HepG2 (cell line): Measurements from ENCODE around the gene ATG16L1. TPM values are rescaled to one million over a fixed set of nuclear protein-coding genes. Genes with fewer than 3 reads are reported as not detected.

ENCODE experiments used
- ATAC-seq: fragments of 200-7000 bp; cut with Tn5 transposase; 3 replicates; pipeline ENCODE4 v1.9.1; 2020; ENCODE audit warnings: mild to moderate bottlenecking, moderate library complexity
- BruUV-seq: library from RNA; stranded (reverse); fragments of 400-500 nt; replicated peaks from 2 replicates; lab custom pipeline; 2021; lab: Mats Ljungman, UMichigan
- CTCF ChIA-PET: fragments of 300-600 bp; formaldehyde crosslinking; extraction: SDS; loops from one replicate; lab custom pipeline; 2021; ENCODE audit warnings: low total read pairs, inconsistent platforms, low intra/inter-chr PET ratio; lab: Yijun Ruan, JAX
- POLR2A ChIA-PET: fragments of 350-600 bp; sonication (Branson Sonifier 250); formaldehyde crosslinking; loops from one replicate; lab custom pipeline; 2020; ENCODE audit warnings: antibody characterized with exemption, inconsistent platforms; lab: Yijun Ruan, JAX
- DNase-seq: peaks from one replicate; pipeline ENCODE4 v3.0.0-alpha.2; 2015; ENCODE audit warnings: low spot score
- FAIRE-seq: peaks from 3 replicates; lab custom pipeline; 2011; peaks lifted over from hg19 to GRCh38; lab: Jason Lieb, UNC
- H2AFZ ChIP-seq: one replicate; pipeline ENCODE4 v1.6.1; 2011; ENCODE audit warnings: low read length, inconsistent platforms
- H3K27ac ChIP-seq: fragments of 300-600 bp; 3 replicates; pipeline ENCODE4 v1.8.0; 2011; ENCODE audit warnings: mixed run types, mild to moderate bottlenecking, mixed read lengths, low read length, inconsistent platforms; ENCODE audit not compliant: insufficient read depth; ENCODE audit errors: extremely low read length
- H3K27me3 ChIP-seq, 2 experiments: fragments of 200-600 bp in 1 of 2; 2 replicates in 1 of 2; 3 replicates in 1 of 2; pipeline versions ENCODE4 v1.6.0 to v1.8.0; 2011; ENCODE audit warnings: low read length in 2 of 2, mild to moderate bottlenecking in 2 of 2, moderate library complexity in 2 of 2, inconsistent platforms in 1 of 2; ENCODE audit not compliant: insufficient read depth in 2 of 2, control insufficient read depth in 1 of 2
- H3K36me3 ChIP-seq, 2 experiments: fragments of 200-600 bp in 1 of 2; replicated peaks in 1 of 2; 2 replicates in 1 of 2; 3 replicates in 1 of 2; pipeline versions ENCODE4 v1.5.1 to v1.8.0; 2011; ENCODE audit warnings: low read length in 2 of 2, inconsistent platforms in 1 of 2; ENCODE audit not compliant: insufficient read depth in 2 of 2, control insufficient read depth in 1 of 2
- H3K4me1 ChIP-seq: 2 replicates; pipeline ENCODE4 v1.5.1; 2012; ENCODE audit warnings: low read length, inconsistent platforms; ENCODE audit not compliant: insufficient read depth
- H3K4me2 ChIP-seq: 2 replicates; pipeline ENCODE4 v1.6.0; 2011; ENCODE audit warnings: low read depth, low read length, inconsistent platforms
- H3K4me3 ChIP-seq, 3 experiments: fragments of 200-600 bp in 1 of 3; sonication (generic), shearing (Covaris generic) in 1 of 3; replicated peaks in 1 of 3; 2 replicates each; pipeline ENCODE4 v1.5.1; 2011 to 2016; ENCODE audit warnings: low read length in 3 of 3, inconsistent platforms in 2 of 3, low read depth in 2 of 3, mild to moderate bottlenecking in 2 of 3, control low read depth in 1 of 3, mixed read lengths in 1 of 3; ENCODE audit not compliant: insufficient read depth in 1 of 3
- H3K79me2 ChIP-seq: one replicate; pipeline ENCODE4 v1.6.1; 2011; ENCODE audit warnings: low read length, inconsistent platforms; ENCODE audit not compliant: insufficient read depth
- H3K9ac ChIP-seq: 2 replicates; pipeline ENCODE4 v1.6.0; 2011; ENCODE audit warnings: mild to moderate bottlenecking, low read depth, low read length, inconsistent platforms; ENCODE audit not compliant: insufficient read depth
- H3K9me3 ChIP-seq: 2 replicates; pipeline ENCODE4 v1.5.1; 2012; ENCODE audit warnings: mild to moderate bottlenecking, low read length
- H4K20me1 ChIP-seq: 2 replicates; pipeline ENCODE4 v1.6.0; 2011; ENCODE audit warnings: inconsistent platforms, mild to moderate bottlenecking, low read length, moderate library complexity; ENCODE audit not compliant: insufficient read depth
- ATF7-NPFF ChIP-seq: sonication (generic); formaldehyde crosslinking; IDR thresholded peaks from 2 replicates; pipeline ENCODE4 v1.8.1; 2023; ENCODE audit warnings: mild to moderate bottlenecking, low read depth, missing genetic modification reagents, moderate library complexity
- EP300 ChIP-seq, 3 experiments: sonication (generic) in 1 of 3; formaldehyde crosslinking in 1 of 3; IDR thresholded peaks; 2 replicates each; pipeline versions ENCODE4 v1.5.1 to v1.6.1; 2011 to 2020; ENCODE audit warnings: low read depth in 2 of 3, low read length in 2 of 3, borderline replicate concordance in 1 of 3, improper control_type of control experiment in 1 of 3, mild to moderate bottlenecking in 1 of 3, missing genetic modification reagents in 1 of 3, moderate library complexity in 1 of 3
- FOSL2 ChIP-seq: sonication (generic); formaldehyde crosslinking; IDR thresholded peaks from 2 replicates; pipeline ENCODE4 v1.4.0; 2020; ENCODE audit warnings: missing genetic modification reagents
- GABPA ChIP-seq, 2 experiments: IDR thresholded peaks; 2 replicates each; pipeline ENCODE4 v1.6.1; 2011 to 2016; ENCODE audit warnings: low read depth in 2 of 2, low read length in 1 of 2, missing biosample characterization in 1 of 2, missing genetic modification characterization in 1 of 2
- HNRNPLL ChIP-seq: fragments of 200-400 bp; formaldehyde crosslinking; IDR thresholded peaks from 2 replicates; pipeline ENCODE4 v1.6.1; 2017; ENCODE audit warnings: mild to moderate bottlenecking, low read depth, low read length; ENCODE audit not compliant: poor library complexity, severe bottlenecking
- IKZF1 ChIP-seq: fragments of 450-650 bp; IDR thresholded peaks from 2 replicates; pipeline ENCODE4 v1.7.1; 2016
- LCORL ChIP-seq, 2 experiments: fragments of 450-650 bp in 1 of 2; sonication (generic) in 1 of 2; formaldehyde crosslinking in 1 of 2; IDR thresholded peaks; 2 replicates each; pipeline versions ENCODE4 v1.5.0 to v1.6.1; 2017 to 2020; ENCODE audit warnings: antibody characterized with exemption in 1 of 2, missing genetic modification reagents in 1 of 2
- RELA ChIP-seq: sonication (generic); formaldehyde crosslinking; IDR thresholded peaks from 2 replicates; pipeline ENCODE4 v1.4.0; 2020; ENCODE audit warnings: missing genetic modification reagents
- SAFB2 ChIP-seq: sonication (generic); formaldehyde crosslinking; IDR thresholded peaks from 2 replicates; pipeline ENCODE4 v1.5.1; 2020; ENCODE audit warnings: missing genetic modification reagents, low read depth, mild to moderate bottlenecking, borderline replicate concordance
- ZNF850 ChIP-seq: sonication (generic); formaldehyde crosslinking; conservative IDR thresholded peaks from 2 replicates; pipeline ENCODE4 v1.9.0; 2021; ENCODE audit warnings: mild to moderate bottlenecking, missing genetic modification reagents
- in situ Hi-C: cut with HindIII; loops from 2 replicates; pipeline ENCODE4 v1.10.0; 2017; ENCODE audit warnings: low pct_unique_long_range_greater_than_20kb; ENCODE audit not compliant: extremely low pct_ligation_motif_present
- intact Hi-C: fragments of 100-400 bp; cut with micrococcal nuclease; formaldehyde crosslinking; loops from one replicate; pipeline ENCODE4 v1.10.0; 2022; ENCODE audit not compliant: unreplicated experiment
- polyA plus RNA-seq, 8 experiments: library from polyadenylated mRNA; depleted of rRNA in 3 of 8; stranded (reverse) in 7 of 8; unstranded in 1 of 8; fragments of >200 nt; fragmentation: Illumina TruSeq in 4 of 8; extraction: Trizol in 4 of 8; gene quantifications; 2 replicates each; pipeline versions ENCODE4 v1.2.1 to v1.2.3, GENCODE V29; 2011 to 2016; ENCODE audit warnings: low read depth in 4 of 8, missing spikeins in 1 of 8, mixed read lengths in 1 of 8; ENCODE audit not compliant: insufficient read depth in 1 of 8
- total RNA-seq, 5 experiments: library from RNA; depleted of rRNA; stranded (reverse); fragments of >200 nt; fragmentation: Illumina TruSeq; extraction: Trizol; gene quantifications; 2 replicates each; pipeline ENCODE4 v1.2.3, GENCODE V29; 2016; ENCODE audit warnings: low read depth in 1 of 5

The ATG16L1 gene
- total and polyA plus RNA-seq, 2 of the 13 experiments (the other 11 are each of a cell fraction or from before 2014, with no cell fraction given): 26.0 to 51.7 TPM

DNA sequence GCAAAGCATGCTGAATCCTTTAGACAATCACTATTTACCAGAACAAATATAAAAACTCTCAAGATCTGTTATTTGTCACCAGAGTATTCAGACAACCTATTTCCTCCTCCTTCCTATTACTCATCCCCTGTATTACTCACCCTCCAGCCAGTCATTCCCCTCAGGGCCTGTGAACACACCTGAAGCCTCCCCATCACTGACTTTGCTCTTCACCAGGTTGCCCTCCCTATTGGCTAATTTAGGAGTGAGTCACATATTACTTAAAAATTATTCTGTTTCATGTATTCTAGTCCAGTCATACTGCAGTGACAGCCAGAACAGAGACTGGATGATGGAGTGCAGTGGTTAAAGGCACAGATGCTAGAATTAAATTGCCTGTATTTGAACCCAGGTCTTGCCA is 3.7 kb upstream of the ATG16L1 start:
- TF ChIP-seq ATF7-NPFF (CRISPR knock-in tag): no peak
- TF ChIP-seq SAFB2 (CRISPR knock-in tag): no peak
- no peak for TF ChIP-seq ZNF850 (CRISPR knock-in tag)
- TF ChIP-seq HNRNPLL: no peak
- TF ChIP-seq LCORL (IDR thresholded peaks at IDR 0.05): no peak
- TF ChIP-seq LCORL (CRISPR knock-in tag; IDR thresholded peaks at IDR 0.05): no peak
- no peak for TF ChIP-seq GABPA (IDR thresholded peaks at IDR 0.05; ENCODE audit: low read depth, low read length)
- TF ChIP-seq GABPA (CRISPR knock-in tag; IDR thresholded peaks at IDR 0.05; ENCODE audit: low read depth): 0 out of 2 replicates have a peak, but pooled peaks have one; percentile 9
- TF ChIP-seq FOSL2: peak; percentile 73
- no peak for TF ChIP-seq RELA (CRISPR knock-in tag)
- no peak for TF ChIP-seq IKZF1
- peak in 1 of 2 experiments; percentile 14; a peak in 1 of 4 replicates for TF ChIP-seq EP300 (IDR thresholded peaks at IDR 0.05; ENCODE audit: low read depth in 2 of 2, low read length in 2 of 2)
- no peak for TF ChIP-seq EP300 (CRISPR knock-in tag; IDR thresholded peaks at IDR 0.05; ENCODE audit: borderline replicate concordance)
- BruUV-seq: no TSS peak
- POLR2A ChIA-PET: no interaction called here
- H3K27ac ChIP-seq: no peak overlapping the region
- no peak for ATAC-seq
- no peak overlapping the region for H3K4me2 ChIP-seq
- no peaks in the 10 kb centered on the region for H3K36me3 ChIP-seq
- H3K9ac ChIP-seq: no peak overlapping the region
- H3K4me1 ChIP-seq: peaks cover 29% of the 10 kb centered on the region
- intact Hi-C loops: no loop called here
- FAIRE-seq: no peak
- peaks cover 8% of the 10 kb centered on the region for H3K79me2 ChIP-seq
- in situ Hi-C loops: no loop called here
- H2AFZ ChIP-seq: no peak overlapping the region
- peak; percentile 61 for DNase-seq
- no peak overlapping the region for H3K4me3 ChIP-seq
- no peaks in the 10 kb centered on the region for H3K9me3 ChIP-seq
- H3K27me3 ChIP-seq: peaks cover 0 to 16% of the 10 kb centered on the region in 2 experiments; a peak in 3 of 5 replicates
- no peaks in the 10 kb centered on the region for H4K20me1 ChIP-seq
- CTCF ChIA-PET: no interaction called here
